K562 (cell line): ENCODE results near the gene CPT1C.

ENCODE experiments used
- CREB1 ChIP-seq, 2 experiments: sonication (generic) in 1 of 2; formaldehyde crosslinking in 1 of 2; IDR thresholded peaks; 2 replicates each; pipeline versions ENCODE4 v1.6.1 to v1.8.0; 2012 to 2022; ENCODE audit warnings: inconsistent platforms in 1 of 2, mild to moderate bottlenecking in 1 of 2, missing genetic modification reagents in 1 of 2, moderate library complexity in 1 of 2
- CTCF ChIP-seq, 3 experiments: IDR thresholded peaks in 2 of 3; conservative IDR thresholded peaks in 1 of 3; 2 replicates each; pipeline ENCODE4 v1.5.1; 2011 to 2012; ENCODE audit warnings: low read length in 3 of 3, mild to moderate bottlenecking in 3 of 3, control low read depth in 2 of 3, improper control_type of control experiment in 1 of 3, inconsistent platforms in 1 of 3, low read depth in 1 of 3, mixed read lengths in 1 of 3, moderate library complexity in 1 of 3; ENCODE audit not compliant: insufficient read depth in 2 of 3
- EGR1 ChIP-seq: fragments of 450-650 bp; conservative IDR thresholded peaks from 2 replicates; pipeline ENCODE4 v1.6.1; 2017; ENCODE audit warnings: mild to moderate bottlenecking
- ELK1 ChIP-seq: sonication (generic); formaldehyde crosslinking; IDR thresholded peaks from 2 replicates; pipeline ENCODE4 v1.8.1; 2022; ENCODE audit warnings: missing genetic modification reagents
- KDM2B ChIP-seq: fragments of 250-450 bp; sonication (Bioruptor Pico); IDR thresholded peaks from 2 replicates; pipeline ENCODE4 v1.8.0; 2021; ENCODE audit warnings: mild to moderate bottlenecking, moderate library complexity
- NELFE ChIP-seq: IDR thresholded peaks from 2 replicates; pipeline ENCODE4 v1.6.1; 2011; ENCODE audit warnings: mild to moderate bottlenecking; ENCODE audit not compliant: insufficient read depth, insufficient read length
- POLR2A ChIP-seq: fragments of 450-650 bp; conservative IDR thresholded peaks from 2 replicates; pipeline ENCODE4 v1.6.1; 2016
- POLR2AphosphoS5 ChIP-seq: IDR thresholded peaks from 2 replicates; pipeline ENCODE4 v1.6.1; 2011; ENCODE audit warnings: mild to moderate bottlenecking, low read depth, low read length, moderate library complexity; ENCODE audit not compliant: control insufficient read depth, insufficient read depth

GRCh38 chr19:49739933-49740332, 49.0 kb downstream of the CPT1C start:
- TF ChIP-seq CREB1 (IDR thresholded peaks at IDR 0.05) (no peak), CREB1 (CRISPR knock-in tag; IDR thresholded peaks at IDR 0.05) (no peak), POLR2A (no peak), ELK1 (CRISPR knock-in tag) (no peak), EGR1 (no peak), POLR2AphosphoS5 (no peak), NELFE (no peak), KDM2B (CRISPR knock-in tag) (no peak), CTCF (IDR thresholded peaks at IDR 0.05 in 2 of 3, conservative IDR thresholded peaks at IDR 0.05 in 1 of 3; ENCODE audit: insufficient read depth in 2 of 3, low read depth in 1 of 3, low read length in 3 of 3) (no peak)
